H9 (cell line): ENCODE results near the gene MRPL37. TPM values are rescaled to one million over a fixed set of nuclear protein-coding genes. Genes with fewer than 3 reads are reported as not detected.

Experiments
- DNase-seq: peaks from one replicate; pipeline ENCODE4 v3.0.0-alpha.2; 2017
- H2AFZ ChIP-seq: one replicate; pipeline ENCODE4 v1.6.1; 2013; ENCODE audit warnings: mild to moderate bottlenecking, low read length, control low read depth, moderate library complexity
- H2AK5ac ChIP-seq: 2 replicates; pipeline ENCODE4 v1.6.1; 2013; ENCODE audit warnings: low read length, control low read depth, mixed read lengths; ENCODE audit not compliant: insufficient read length
- H2BK120ac ChIP-seq: one replicate; pipeline ENCODE4 v1.6.1; 2013; ENCODE audit warnings: low read depth, mild to moderate bottlenecking, low read length, control low read depth, inconsistent platforms; ENCODE audit not compliant: poor library complexity, severe bottlenecking
- H2BK12ac ChIP-seq: 2 replicates; pipeline ENCODE4 v1.6.1; 2013; ENCODE audit warnings: low read length, control low read depth, mixed read lengths, low read depth; ENCODE audit not compliant: insufficient read length
- H2BK15ac ChIP-seq: 2 replicates; pipeline ENCODE4 v1.6.1; 2013; ENCODE audit warnings: low read depth, low read length, control low read depth
- H2BK20ac ChIP-seq: one replicate; pipeline ENCODE4 v1.6.1; 2013; ENCODE audit warnings: low read depth, mild to moderate bottlenecking, low read length, control low read depth, inconsistent platforms; ENCODE audit not compliant: poor library complexity, severe bottlenecking
- H2BK5ac ChIP-seq: 2 replicates; pipeline ENCODE4 v1.6.1; 2013; ENCODE audit warnings: low read length, control low read depth, mixed read lengths; ENCODE audit not compliant: insufficient read length
- H3K14ac ChIP-seq: 2 replicates; pipeline ENCODE4 v1.6.1; 2013; ENCODE audit warnings: low read length, control low read depth; ENCODE audit not compliant: insufficient read depth
- H3K18ac ChIP-seq: 2 replicates; pipeline ENCODE4 v1.6.1; 2013; ENCODE audit warnings: low read depth, mild to moderate bottlenecking, mixed read lengths, low read length, control low read depth; ENCODE audit not compliant: insufficient read length
- H3K23ac ChIP-seq: 2 replicates; pipeline ENCODE4 v1.6.1; 2013; ENCODE audit warnings: low read length, control low read depth, mixed read lengths, low read depth; ENCODE audit not compliant: insufficient read length
- H3K23me2 ChIP-seq: 2 replicates; pipeline ENCODE4 v1.6.1; 2013; ENCODE audit warnings: low read depth, mild to moderate bottlenecking, mixed read lengths, low read length, control low read depth; ENCODE audit not compliant: insufficient read length, poor library complexity, severe bottlenecking
- H3K27ac ChIP-seq: 2 replicates; pipeline ENCODE4 v1.5.1; 2013; ENCODE audit warnings: low read length, control low read depth, mixed read lengths, low read depth; ENCODE audit not compliant: insufficient read length
- H3K27me3 ChIP-seq: 2 replicates; pipeline ENCODE4 v1.6.1; 2013; ENCODE audit warnings: low read length, control low read depth, inconsistent platforms; ENCODE audit not compliant: insufficient read depth
- H3K4ac ChIP-seq: 2 replicates; pipeline ENCODE4 v1.6.1; 2013; ENCODE audit warnings: low read depth, mild to moderate bottlenecking, control low read depth, inconsistent platforms, low read length, moderate library complexity
- H3K4me1 ChIP-seq: 2 replicates; pipeline ENCODE4 v1.6.1; 2013; ENCODE audit warnings: low read length, control low read depth, inconsistent platforms; ENCODE audit not compliant: insufficient read depth
- H3K4me2 ChIP-seq: 2 replicates; pipeline ENCODE4 v1.6.1; 2013; ENCODE audit warnings: low read length, control low read depth, mixed read lengths; ENCODE audit not compliant: insufficient read length, insufficient read depth
- H3K56ac ChIP-seq: 2 replicates; pipeline ENCODE4 v1.6.1; 2013; ENCODE audit warnings: low read depth, mild to moderate bottlenecking, mixed read lengths, low read length, control low read depth; ENCODE audit not compliant: insufficient read length
- H3K79me1 ChIP-seq: 2 replicates; pipeline ENCODE4 v1.6.1; 2013; ENCODE audit warnings: low read depth, mild to moderate bottlenecking, moderate library complexity, low read length, control low read depth, inconsistent platforms; ENCODE audit not compliant: insufficient read depth, poor library complexity, severe bottlenecking
- H3K79me2 ChIP-seq: 2 replicates; pipeline ENCODE4 v1.6.1; 2013; ENCODE audit warnings: low read length, control low read depth, inconsistent platforms; ENCODE audit not compliant: insufficient read depth
- H3K9ac ChIP-seq: 2 replicates; pipeline ENCODE4 v1.6.1; 2013; ENCODE audit warnings: low read length, control low read depth, mixed read lengths; ENCODE audit not compliant: insufficient read length; ENCODE audit errors: extremely low read depth
- H3K9me3 ChIP-seq: one replicate; pipeline ENCODE4 v1.6.1; 2013; ENCODE audit warnings: low read depth, low read length, inconsistent platforms; ENCODE audit not compliant: control insufficient read depth
- H3T11ph ChIP-seq: one replicate; pipeline ENCODE4 v1.6.1; 2013; ENCODE audit warnings: mild to moderate bottlenecking, low read length, control low read depth, inconsistent platforms
- H4K20me1 ChIP-seq: one replicate; pipeline ENCODE4 v1.6.1; 2013; ENCODE audit not compliant: control insufficient read depth, insufficient read length, insufficient read depth
- H4K5ac ChIP-seq: 2 replicates; pipeline ENCODE4 v1.6.1; 2013; ENCODE audit warnings: low read depth, mild to moderate bottlenecking, mixed read lengths, low read length, control low read depth; ENCODE audit not compliant: insufficient read length
- H4K8ac ChIP-seq: replicated peaks from 2 replicates; pipeline ENCODE4 v1.6.1; 2013; ENCODE audit warnings: low read length, control low read depth, mixed read lengths, low read depth; ENCODE audit not compliant: insufficient read length
- H4K91ac ChIP-seq: 2 replicates; pipeline ENCODE4 v1.6.1; 2013; ENCODE audit warnings: low read depth, mild to moderate bottlenecking, moderate library complexity, mixed read lengths, low read length, control low read depth; ENCODE audit not compliant: insufficient read length
- H3K27ac Mint-ChIP-seq, 3 experiments: 2 replicates in 2 of 3; 3 replicates in 1 of 3; pipeline ENCODE4 v1.8.0; 2020 to 2021; ENCODE audit warnings: mixed read lengths in 3 of 3, mild to moderate bottlenecking in 1 of 3, moderate library complexity in 1 of 3
- H3K27me3 Mint-ChIP-seq: 2 replicates; pipeline ENCODE4 v1.8.0; 2021; ENCODE audit warnings: low read depth, mild to moderate bottlenecking, moderate library complexity, mixed read lengths
- H3K36me3 Mint-ChIP-seq, 3 experiments: 2 replicates in 2 of 3; 3 replicates in 1 of 3; pipeline ENCODE4 v1.8.0; 2020 to 2021; ENCODE audit warnings: low read depth in 3 of 3, mixed read lengths in 3 of 3; ENCODE audit not compliant: insufficient read depth in 1 of 3
- H3K4me1 Mint-ChIP-seq, 2 experiments: 2 replicates each; pipeline ENCODE4 v1.8.0; 2020; ENCODE audit warnings: mixed read lengths in 2 of 2
- H3K4me3 Mint-ChIP-seq, 2 experiments: 2 replicates in 1 of 2; 3 replicates in 1 of 2; pipeline ENCODE4 v1.8.0; 2020 to 2021; ENCODE audit warnings: mild to moderate bottlenecking in 2 of 2, mixed read lengths in 2 of 2, moderate library complexity in 1 of 2
- H3K9me3 Mint-ChIP-seq, 2 experiments: 2 replicates in 1 of 2; 3 replicates in 1 of 2; pipeline ENCODE4 v1.8.0; 2020; ENCODE audit warnings: mild to moderate bottlenecking in 2 of 2, mixed read lengths in 2 of 2, moderate library complexity in 1 of 2
- WGBS: extraction: QIAGEN DNeasy Blood & Tissue Kit; methylation state at CpG from one replicate; pipeline ENCODE4 v1.1.7; 2013; ENCODE audit warnings: missing lambda C conversion rate, low lambda C conversion rate, mixed read lengths; ENCODE audit not compliant: insufficient read length; ENCODE audit errors: extremely low coverage; 5-methylcytosine and 5-hydroxymethylcytosine counted together
- total RNA-seq: library from RNA; stranded (reverse); gene quantifications from 2 replicates; pipeline ENCODE4 v1.2.1, GENCODE V29; 2021
- TF ChIP-seq, protein P1 (sequence below): fragments of 200-600 bp; sonication (generic); conservative IDR thresholded peaks from 3 replicates; pipeline ENCODE4 v1.8.0; 2021; ENCODE audit warnings: antibody characterized with exemption, mild to moderate bottlenecking

MRPL37 gene
- total RNA-seq, 1 experiment from 2014 or later = 123 TPM

DNA sequence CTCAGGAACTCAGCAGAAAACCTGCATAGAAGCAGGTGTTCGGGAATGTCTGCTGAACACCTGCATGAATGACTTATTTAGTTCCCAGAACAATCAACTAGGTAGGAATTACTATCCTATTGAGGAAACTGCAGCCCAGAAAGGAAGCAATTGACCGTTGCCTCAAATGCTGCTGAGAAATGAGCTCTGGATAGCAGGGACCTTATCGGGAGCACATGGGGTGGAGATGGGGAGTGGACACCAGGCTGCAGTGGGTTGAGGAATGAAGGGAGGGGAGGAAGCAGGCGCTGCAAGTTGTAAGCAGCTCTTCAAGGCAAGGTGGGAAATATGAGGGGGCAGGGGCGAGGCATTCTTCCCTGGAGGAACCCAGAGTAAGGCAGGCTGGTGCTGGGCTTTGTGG is 36.4 kb upstream of the MRPL37 start:
- no peaks in the 10 kb centered on the region for H3K79me2 ChIP-seq
- H3K79me1 ChIP-seq = no peaks in the 10 kb centered on the region
- H3K9ac ChIP-seq = no peak overlapping the region
- H3K14ac ChIP-seq = no peak overlapping the region
- H4K20me1 ChIP-seq = no peaks in the 10 kb centered on the region
- H3K27ac Mint-ChIP-seq = peak overlapping the region in 1 of 3 experiments; percentile 37; a peak in 1 of 7 replicates
- no peak overlapping the region for H2BK20ac ChIP-seq
- H4K8ac ChIP-seq = no peak overlapping the region
- H2BK5ac ChIP-seq = no peak overlapping the region
- H3T11ph ChIP-seq = no peak overlapping the region
- no peak overlapping the region for H4K91ac ChIP-seq
- no CpG with 5 or more reads among the region's 5 CpGs for WGBS
- H3K27ac ChIP-seq = no peak overlapping the region
- no peak overlapping the region for H2BK120ac ChIP-seq
- DNase-seq = no peak
- TF ChIP-seq, protein P1, sequence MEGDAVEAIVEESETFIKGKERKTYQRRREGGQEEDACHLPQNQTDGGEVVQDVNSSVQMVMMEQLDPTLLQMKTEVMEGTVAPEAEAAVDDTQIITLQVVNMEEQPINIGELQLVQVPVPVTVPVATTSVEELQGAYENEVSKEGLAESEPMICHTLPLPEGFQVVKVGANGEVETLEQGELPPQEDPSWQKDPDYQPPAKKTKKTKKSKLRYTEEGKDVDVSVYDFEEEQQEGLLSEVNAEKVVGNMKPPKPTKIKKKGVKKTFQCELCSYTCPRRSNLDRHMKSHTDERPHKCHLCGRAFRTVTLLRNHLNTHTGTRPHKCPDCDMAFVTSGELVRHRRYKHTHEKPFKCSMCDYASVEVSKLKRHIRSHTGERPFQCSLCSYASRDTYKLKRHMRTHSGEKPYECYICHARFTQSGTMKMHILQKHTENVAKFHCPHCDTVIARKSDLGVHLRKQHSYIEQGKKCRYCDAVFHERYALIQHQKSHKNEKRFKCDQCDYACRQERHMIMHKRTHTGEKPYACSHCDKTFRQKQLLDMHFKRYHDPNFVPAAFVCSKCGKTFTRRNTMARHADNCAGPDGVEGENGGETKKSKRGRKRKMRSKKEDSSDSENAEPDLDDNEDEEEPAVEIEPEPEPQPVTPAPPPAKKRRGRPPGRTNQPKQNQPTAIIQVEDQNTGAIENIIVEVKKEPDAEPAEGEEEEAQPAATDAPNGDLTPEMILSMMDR = no peak
- no peaks in the 10 kb centered on the region for H3K23me2 ChIP-seq
- no peak overlapping the region for H3K4me2 ChIP-seq
- no peak overlapping the region for H2BK15ac ChIP-seq
- H3K18ac ChIP-seq = no peak overlapping the region
- H3K4ac ChIP-seq = no peak overlapping the region
- H3K56ac ChIP-seq = no peak overlapping the region
- H4K5ac ChIP-seq = no peak overlapping the region
- no peaks in the 10 kb centered on the region for H3K27me3 ChIP-seq
- H3K9me3 ChIP-seq = no peaks in the 10 kb centered on the region
- H3K4me1 ChIP-seq = no peaks in the 10 kb centered on the region
- no peak overlapping the region for H2AFZ ChIP-seq
- H3K27me3 Mint-ChIP-seq = peaks cover 8% of the 10 kb centered on the region
- H2AK5ac ChIP-seq = no peak overlapping the region
- peaks cover 0 to 8% of the 10 kb centered on the region in 2 experiments; a peak in 2 of 4 replicates for H3K4me1 Mint-ChIP-seq
- H3K36me3 Mint-ChIP-seq = no peaks in the 10 kb centered on the region
- H3K4me3 Mint-ChIP-seq = no peak overlapping the region
- H3K9me3 Mint-ChIP-seq = no peaks in the 10 kb centered on the region
- no peak overlapping the region for H3K23ac ChIP-seq
- H2BK12ac ChIP-seq = no peak overlapping the region
